Keratinocyte (primary cell): ENCODE measurements around the gene ERCC6L2.

Experiments used
- CTCF ChIP-seq, 3 experiments: IDR thresholded peaks in 1 of 3; conservative IDR thresholded peaks in 1 of 3; optimal IDR thresholded peaks in 1 of 3; 2 replicates in 2 of 3; 3 replicates in 1 of 3; pipeline versions ENCODE3 to v1.5.1; 2011; ENCODE audit warnings: low read length in 3 of 3, mild to moderate bottlenecking in 3 of 3, moderate library complexity in 2 of 3, control low read depth in 1 of 3, inconsistent platforms in 1 of 3; ENCODE audit not compliant: insufficient read depth in 2 of 3; ENCODE audit errors: extremely low read depth in 1 of 3
- EZH2 ChIP-seq: IDR thresholded peaks from one replicate; pipeline ENCODE4 v1.6.1; 2012; ENCODE audit warnings: inconsistent platforms, mild to moderate bottlenecking, low read length, moderate library complexity

- TF ChIP-seq CTCF (optimal IDR thresholded peaks at IDR 0.05 in 1 of 3, IDR thresholded peaks at IDR 0.05 in 1 of 3, conservative IDR thresholded peaks at IDR 0.05 in 1 of 3; ENCODE audit: extremely low read depth in 1 of 3, insufficient read depth in 2 of 3, low read length in 3 of 3) (no peak), EZH2 (no peak)
Measured at GRCh38 chr9:95887926-95888497, 12.5 kb downstream of the ERCC6L2 start.
